B cell (primary cell): ENCODE measurements around the gene PPP3CA. TPM values are rescaled to one million over a fixed set of nuclear protein-coding genes. Genes with fewer than 3 reads are reported as not detected.

Source experiments
- ATAC-seq: fragments of 200-7000 bp; cut with Tn5 transposase; one replicate; pipeline ENCODE4 v1.10.0; 2021; ENCODE audit warnings: low read depth, mild to moderate bottlenecking, moderate number of reproducible peaks, moderate library complexity
- CTCF ChIA-PET: fragments of 350-600 bp; sonication (Branson Sonifier 250); formaldehyde crosslinking; loops from one replicate; lab custom pipeline; 2021; ENCODE audit warnings: antibody characterized with exemption, inconsistent platforms; lab: Charles Lee
- POLR2A ChIA-PET: fragments of 350-600 bp; sonication (Branson Sonifier 250); formaldehyde crosslinking; loops from one replicate; lab custom pipeline; 2021; ENCODE audit warnings: antibody characterized with exemption; lab: Charles Lee
- DNase-seq: peaks from one replicate; pipeline ENCODE4 v3.0.0; 2013
- H2AFZ ChIP-seq: 2 replicates; pipeline ENCODE4 v1.6.1; 2012; ENCODE audit warnings: mild to moderate bottlenecking, low read depth, low read length; ENCODE audit not compliant: insufficient read depth, poor library complexity, severe bottlenecking
- H3K27ac ChIP-seq, 2 donors: 1 replicate in 1 of 2; 2 replicates in 1 of 2; pipeline ENCODE4 v1.5.1; 2012 to 2013; ENCODE audit warnings: low read length in 2 of 2, mild to moderate bottlenecking in 2 of 2, moderate library complexity in 1 of 2
- H3K27me3 ChIP-seq, 4 experiments: fragments of 200-600 bp in 1 of 4; sonication (generic) in 1 of 4; replicated peaks in 1 of 4; 1 replicate in 2 of 4; 2 replicates in 2 of 4; pipeline versions ENCODE4 v1.6.1 to v1.7.0; 2013 to 2016; ENCODE audit warnings: low read length in 3 of 4, mild to moderate bottlenecking in 2 of 4, mixed read lengths in 1 of 4, moderate library complexity in 1 of 4; ENCODE audit not compliant: insufficient read depth in 4 of 4, control insufficient read depth in 3 of 4; ENCODE audit errors: control extremely low read depth in 1 of 4
- H3K36me3 ChIP-seq, 2 experiments: replicated peaks in 1 of 2; 1 replicate in 1 of 2; 2 replicates in 1 of 2; pipeline versions ENCODE4 v1.6.1 to v1.7.1; 2013; ENCODE audit warnings: low read length in 1 of 2; ENCODE audit not compliant: insufficient read depth in 2 of 2, control insufficient read depth in 1 of 2; ENCODE audit errors: control extremely low read depth in 1 of 2, extremely low read depth in 1 of 2
- H3K4me1 ChIP-seq, 2 donors: fragments of 200-600 bp in 1 of 2; sonication (generic) in 1 of 2; 1 replicate in 1 of 2; 2 replicates in 1 of 2; pipeline versions ENCODE4 v1.5.1 to v1.6.1; 2013 to 2017; ENCODE audit warnings: low read length in 2 of 2; ENCODE audit not compliant: control insufficient read depth in 2 of 2, insufficient read depth in 2 of 2
- H3K4me2 ChIP-seq: replicated peaks from 2 replicates; pipeline ENCODE3; 2012; ENCODE audit warnings: mild to moderate bottlenecking, low read depth, low read length; ENCODE audit not compliant: poor library complexity, severe bottlenecking
- H3K4me3 ChIP-seq, 5 experiments: fragments of 200-600 bp in 1 of 5; sonication (generic) in 1 of 5; 1 replicate in 3 of 5; 2 replicates in 2 of 5; pipeline versions ENCODE4 v1.5.1 to v1.7.0; 2011 to 2016; ENCODE audit warnings: low read length in 4 of 5, mild to moderate bottlenecking in 4 of 5, low read depth in 2 of 5, control low read depth in 1 of 5, moderate library complexity in 1 of 5; ENCODE audit not compliant: insufficient read depth in 1 of 5; ENCODE audit errors: control extremely low read depth in 1 of 5, extremely low read depth in 1 of 5
- H3K79me2 ChIP-seq: fragments of 200-600 bp; sonication (generic); one replicate; pipeline ENCODE4 v1.6.0; 2016; ENCODE audit warnings: low read length; ENCODE audit not compliant: control insufficient read depth, insufficient read depth
- H3K9ac ChIP-seq: fragments of 200-600 bp; sonication (generic); 2 replicates; pipeline ENCODE4 v1.6.1; 2017; ENCODE audit warnings: mild to moderate bottlenecking, low read length, moderate library complexity
- H3K9me3 ChIP-seq, 3 donors: one replicate each; pipeline versions ENCODE4 v1.6.1 to v1.7.1; 2013; ENCODE audit warnings: low read length in 2 of 3; ENCODE audit not compliant: control insufficient read depth in 2 of 3, insufficient read depth in 1 of 3; ENCODE audit errors: control extremely low read depth in 1 of 3
- H4K20me1 ChIP-seq: 2 replicates; pipeline ENCODE4 v1.6.0; 2012; ENCODE audit warnings: mild to moderate bottlenecking, low read length; ENCODE audit not compliant: insufficient read depth, control insufficient read depth, poor library complexity, severe bottlenecking
- H3K27ac Mint-ChIP-seq: one replicate; pipeline ENCODE4 v1.8.0; 2021; ENCODE audit warnings: mixed read lengths
- H3K27me3 Mint-ChIP-seq: one replicate; pipeline ENCODE4 v1.8.0; 2021; ENCODE audit warnings: mixed read lengths
- H3K4me1 Mint-ChIP-seq: one replicate; pipeline ENCODE4 v1.8.0; 2021; ENCODE audit warnings: mixed read lengths
- H3K4me3 Mint-ChIP-seq: one replicate; pipeline ENCODE4 v1.8.0; 2021; ENCODE audit warnings: mixed read lengths
- H3K9me3 Mint-ChIP-seq: one replicate; pipeline ENCODE4 v1.8.0; 2022; ENCODE audit warnings: mixed read lengths; ENCODE audit not compliant: insufficient read depth
- CTCF ChIP-seq: fragments of 200-600 bp; IDR thresholded peaks from one replicate; pipeline ENCODE4 v1.8.0; 2022; ENCODE audit warnings: antibody characterized with exemption, mild to moderate bottlenecking
- EZH2 ChIP-seq: IDR thresholded peaks from 2 replicates; pipeline ENCODE4 v1.6.1; 2012; ENCODE audit warnings: borderline replicate concordance, low read depth, mild to moderate bottlenecking, moderate library complexity, low read length; ENCODE audit not compliant: insufficient read depth, poor library complexity, severe bottlenecking
- WGBS: methylation state at CpG from one replicate; pipeline ENCODE4 v1.1.5; 2013; ENCODE audit warnings: missing lambda C conversion rate; ENCODE audit not compliant: insufficient coverage; 5-methylcytosine and 5-hydroxymethylcytosine counted together
- intact Hi-C: fragments of 100-400 bp; cut with micrococcal nuclease; formaldehyde crosslinking; loops from one replicate; pipeline ENCODE4 v1.10.0; 2022
- polyA plus RNA-seq: library from polyadenylated mRNA; depleted of rRNA; stranded (reverse); fragments of >200 nt; gene quantifications from 2 replicates; pipeline ENCODE4 v1.2.3, GENCODE V29; 2012
- total RNA-seq, 2 donors: library from RNA; stranded (reverse); fragments of 120-200 nt in 1 of 2; gene quantifications; 1 replicate in 1 of 2; 2 replicates in 1 of 2; pipeline versions ENCODE4 v1.2.3 to v1.2.4, GENCODE V29; 2013 to 2022

PPP3CA gene
- total and polyA plus RNA-seq, 2 donors (not counting 1 experiment from before 2014, with no cell fraction given) = 14.3 to 85.1 TPM

GRCh38 chr4:101065346-101065745, 282.0 kb downstream of the PPP3CA start:
- Mint-ChIP-seq H3K4me1 (peaks cover 14% of the 10 kb centered on the region), H3K9me3 (no peaks in the 10 kb centered on the region), H3K4me3 (no peak overlapping the region), H3K27me3 (no peaks in the 10 kb centered on the region), H3K27ac (no peak overlapping the region)
- ChIA-PET CTCF (no interaction called here), POLR2A (no interaction called here)
- WGBS = no CpG with 5 or more reads among the region's 1 CpG
- TF ChIP-seq CTCF = no peak
- TF ChIP-seq EZH2 = no peak
- no peak overlapping the region for H3K4me2 ChIP-seq
- no peaks in the 10 kb centered on the region for H3K9me3 ChIP-seq
- H3K79me2 ChIP-seq = peaks cover 3% of the 10 kb centered on the region
- no peaks in the 10 kb centered on the region for H3K27me3 ChIP-seq
- DNase-seq (no peak), ATAC-seq (no peak)
- H2AFZ ChIP-seq = no peak overlapping the region
- no peak overlapping the region for H3K9ac ChIP-seq
- intact Hi-C loops = no loop called here
- peaks cover 4% of the 10 kb centered on the region for H4K20me1 ChIP-seq
- H3K4me1 ChIP-seq = no peaks in the 10 kb centered on the region
- peaks cover 5 to 30% of the 10 kb centered on the region in 2 experiments for H3K36me3 ChIP-seq
- H3K27ac ChIP-seq = no peak overlapping the region
- H3K4me3 ChIP-seq = no peak overlapping the region

- H3K9me3 ChIP-seq = no peaks in the 10 kb centered on the region
- H3K27me3 ChIP-seq = no peaks in the 10 kb centered on the region
- ChIA-PET CTCF (no interaction called here), POLR2A (no interaction called here)
- Mint-ChIP-seq H3K27ac (no peak overlapping the region), H3K27me3 (no peaks in the 10 kb centered on the region), H3K4me1 (peaks cover 14% of the 10 kb centered on the region), H3K9me3 (no peaks in the 10 kb centered on the region), H3K4me3 (no peak overlapping the region)
- ATAC-seq = no peak
- no peak overlapping the region for H3K4me2 ChIP-seq
- TF ChIP-seq EZH2 (no peak), CTCF (no peak)
- peaks cover 4% of the 10 kb centered on the region for H4K20me1 ChIP-seq
- intact Hi-C loops = no loop called here
- no peak overlapping the region for H3K4me3 ChIP-seq
- no peak overlapping the region for H2AFZ ChIP-seq
- no peak overlapping the region for H3K27ac ChIP-seq
- 100% methylated on average over 1 of the region's 1 CpG for WGBS
- peaks cover 5 to 33% of the 10 kb centered on the region in 2 experiments for H3K36me3 ChIP-seq
- no peak overlapping the region for H3K9ac ChIP-seq
- peaks cover 3% of the 10 kb centered on the region for H3K79me2 ChIP-seq
- no peak for DNase-seq
- H3K4me1 ChIP-seq = no peaks in the 10 kb centered on the region
Measured at GRCh38 chr4:101064541-101065180, 282.7 kb downstream of the PPP3CA start.
